ENCODE results near the gene PALS2.

DNA sequence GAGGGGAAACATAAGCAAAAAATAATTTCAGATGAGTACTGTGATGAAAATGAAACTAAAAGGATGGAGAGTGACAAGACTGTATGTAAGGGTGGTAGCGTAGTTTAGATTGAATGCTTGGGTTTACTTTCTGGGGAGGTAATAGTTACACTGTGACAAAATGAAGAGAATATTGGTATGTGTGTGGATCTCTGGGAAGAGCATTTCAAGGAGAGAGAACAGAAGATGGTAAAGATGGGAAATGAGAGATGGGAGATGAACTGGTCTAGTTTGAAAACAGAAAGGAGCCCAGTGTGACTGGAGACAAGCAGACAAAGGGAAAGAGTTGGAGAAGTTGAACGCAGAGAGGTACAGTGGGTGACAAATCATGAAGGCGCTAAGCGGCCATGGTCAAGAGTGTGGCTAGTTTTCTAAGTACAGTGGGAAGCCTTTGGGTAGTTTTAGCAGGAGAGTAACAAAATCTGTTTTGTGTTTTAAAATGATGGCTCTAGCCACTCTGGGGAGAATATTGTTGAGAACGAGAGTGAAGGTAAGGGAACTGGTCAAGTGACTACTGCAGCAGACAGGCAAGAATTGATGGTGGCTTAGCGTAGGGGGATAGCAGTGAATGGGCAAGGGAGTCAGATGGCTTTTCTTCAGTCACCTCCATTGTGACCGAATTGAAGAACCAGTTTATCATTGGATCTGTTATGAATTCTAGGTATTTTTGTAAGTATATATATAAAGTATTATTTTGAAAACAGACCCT, 22.6 kb downstream of the PALS2 start:
- TF ChIP-seq CTCF (IDR thresholded peaks at IDR 0.05) (no peak), EZH2 (IDR thresholded peaks at IDR 0.05) (no peak)
